Spleen (tissue), 7 donors: Measurements from ENCODE around the gene TMEM132C.

Experiments used
- CTCF ChIP-seq, 11 experiments: fragments of 200-600 bp in 7 of 11; fragments of 450-650 bp in 4 of 11; sonication (generic) in 4 of 11; IDR thresholded peaks in 8 of 11; conservative IDR thresholded peaks in 3 of 11; 1 replicate in 7 of 11; 2 replicates in 4 of 11; pipeline versions ENCODE4 v1.4.0 to v1.8.0; 2016 to 2021; ENCODE audit warnings: antibody characterized with exemption in 11 of 11, inconsistent platforms in 4 of 11, mild to moderate bottlenecking in 1 of 11
- POLR2A ChIP-seq, 3 donors: fragments of 450-650 bp; IDR thresholded peaks; one replicate each; pipeline ENCODE4 v1.5.1; 2017; ENCODE audit warnings: antibody characterized with exemption in 3 of 3, mild to moderate bottlenecking in 1 of 3
- POLR2AphosphoS5 ChIP-seq, 3 donors: sonication (generic); formaldehyde crosslinking; IDR thresholded peaks; one replicate each; pipeline ENCODE4 v1.5.1; 2017; ENCODE audit warnings: antibody characterized with exemption in 3 of 3
- donor health status: DM: no; HTN: no; CAD: no; lungs with moderate emphysema.
- donor health status: DM: no; HTN: no; CAD: no.
- donor health status: DM: no; HTN: no; CAD: no.

- no peak for TF ChIP-seq CTCF (IDR thresholded peaks at IDR 0.05 in 8 of 11, conservative IDR thresholded peaks at IDR 0.05 in 3 of 11)
- no peak for TF ChIP-seq POLR2A (IDR thresholded peaks at IDR 0.05)
- no peak for TF ChIP-seq POLR2AphosphoS5 (IDR thresholded peaks at IDR 0.05)
Observed at GRCh38 chr12:128542844-128543243, 275.9 kb downstream of the TMEM132C start.
